RWPE2 (cell line): ENCODE results near the gene MIB2.

Source experiments
- ATAC-seq: fragments of 200-7000 bp; cut with Tn5 transposase; 3 replicates; pipeline ENCODE4 v1.9.1; 2021; ENCODE audit warnings: low read depth
- DNase-seq: peaks from one replicate; pipeline ENCODE4 v3.0.0-alpha.2; 2020; ENCODE audit warnings: low spot score
- H3K27ac ChIP-seq: fragments of 450-650 bp; 2 replicates; pipeline ENCODE4 v1.5.1; 2017; ENCODE audit warnings: mild to moderate bottlenecking; ENCODE audit not compliant: poor library complexity, severe bottlenecking
- H3K27me3 ChIP-seq: fragments of 250-450 bp; sonication (Bioruptor Pico); 2 replicates; pipeline ENCODE4 v1.5.1; 2021; ENCODE audit warnings: mild to moderate bottlenecking, moderate library complexity; ENCODE audit not compliant: insufficient read depth, poor library complexity, severe bottlenecking
- H3K36me3 ChIP-seq: fragments of 250-450 bp; sonication (Bioruptor Pico); 2 replicates; pipeline ENCODE4 v1.5.1; 2020; ENCODE audit warnings: low read depth, mild to moderate bottlenecking, moderate library complexity
- H3K4me1 ChIP-seq: fragments of 250-450 bp; sonication (Bioruptor Pico); 2 replicates; pipeline ENCODE4 v1.5.1; 2021; ENCODE audit warnings: mild to moderate bottlenecking, moderate library complexity; ENCODE audit not compliant: insufficient read depth, poor library complexity, severe bottlenecking
- H3K4me3 ChIP-seq: fragments of 250-450 bp; sonication (Bioruptor Pico); 2 replicates; pipeline ENCODE4 v1.5.1; 2021; ENCODE audit warnings: mild to moderate bottlenecking, moderate library complexity; ENCODE audit not compliant: severe bottlenecking
- H3K9me3 ChIP-seq: fragments of 250-450 bp; sonication (Bioruptor Pico); 2 replicates; pipeline ENCODE4 v1.5.1; 2021; ENCODE audit warnings: mild to moderate bottlenecking, moderate library complexity; ENCODE audit not compliant: severe bottlenecking
- CTCF ChIP-seq: fragments of 450-650 bp; IDR thresholded peaks from one replicate; pipeline ENCODE4 v1.5.1; 2017; ENCODE audit warnings: mild to moderate bottlenecking, moderate library complexity; ENCODE audit not compliant: poor library complexity, severe bottlenecking

The MIB2 gene

GRCh38 chr1:1601564-1602303 lies 13.6 kb upstream of the MIB2 start:
- no peaks in the 10 kb centered on the region for H3K27me3 ChIP-seq

GRCh38 chr1:1602304-1602967 lies 12.9 kb upstream of the MIB2 start:
- no peak for TF ChIP-seq CTCF
- no peaks in the 10 kb centered on the region for H3K4me1 ChIP-seq
- H3K4me3 ChIP-seq = no peak overlapping the region
- no peaks in the 10 kb centered on the region for H3K27me3 ChIP-seq
- no peaks in the 10 kb centered on the region for H3K9me3 ChIP-seq
- no peaks in the 10 kb centered on the region for H3K36me3 ChIP-seq
- ATAC-seq (no peak), DNase-seq (no peak)
- no peak overlapping the region for H3K27ac ChIP-seq

More at GRCh38 chr1:1601564-1602303, 13.6 kb upstream of the MIB2 start:
- Histone ChIP-seq H3K9me3 (no peaks in the 10 kb centered on the region), H3K4me1 (no peaks in the 10 kb centered on the region), H3K4me3 (no peak overlapping the region), H3K36me3 (no peaks in the 10 kb centered on the region), H3K27ac (no peak overlapping the region)
- DNase-seq (no peak), ATAC-seq (no peak)
- no peak for TF ChIP-seq CTCF

GRCh38 chr1:1602968-1603506 lies 12.3 kb upstream of the MIB2 start:
- no peak for TF ChIP-seq CTCF
- H3K4me1 ChIP-seq = no peaks in the 10 kb centered on the region

GRCh38 chr1:1603671-1604373 lies 11.5 kb upstream of the MIB2 start:
- no peaks in the 10 kb centered on the region for H3K36me3 ChIP-seq
- H3K27me3 ChIP-seq = no peaks in the 10 kb centered on the region
- no peak for TF ChIP-seq CTCF
- no peak for ATAC-seq
- H3K4me1 ChIP-seq = no peaks in the 10 kb centered on the region
- H3K9me3 ChIP-seq = no peaks in the 10 kb centered on the region
- H3K27ac ChIP-seq = no peak overlapping the region
- no peak for DNase-seq
- H3K4me3 ChIP-seq = no peak overlapping the region

More at GRCh38 chr1:1602968-1603506, 12.3 kb upstream of the MIB2 start:
- Histone ChIP-seq H3K36me3 (no peaks in the 10 kb centered on the region), H3K4me3 (no peak overlapping the region), H3K9me3 (no peaks in the 10 kb centered on the region), H3K27ac (no peak overlapping the region), H3K27me3 (no peaks in the 10 kb centered on the region)
- DNase-seq (peak; percentile 63), ATAC-seq (no peak)
